Progenitor cell of endocrine pancreas (in vitro differentiated cells): ENCODE data around the gene RAPSN. TPM values are rescaled to one million over a fixed set of nuclear protein-coding genes. Genes with fewer than 3 reads are reported as not detected.

Experiments used
- DNase-seq: peaks from one replicate; pipeline ENCODE4 v3.0.0; 2021; ENCODE audit warnings: low spot score; ENCODE audit not compliant: unreplicated experiment
- H3K27ac Mint-ChIP-seq: 2 replicates; pipeline ENCODE4 v1.8.0; 2021; ENCODE audit warnings: mild to moderate bottlenecking, moderate library complexity, mixed read lengths
- H3K27me3 Mint-ChIP-seq: 2 replicates; pipeline ENCODE4 v1.8.0; 2021; ENCODE audit warnings: mixed read lengths
- H3K36me3 Mint-ChIP-seq: 2 replicates; pipeline ENCODE4 v1.8.0; 2022; ENCODE audit warnings: mixed read lengths; ENCODE audit not compliant: insufficient read depth
- H3K4me1 Mint-ChIP-seq: 2 replicates; pipeline ENCODE4 v1.8.0; 2021; ENCODE audit warnings: low read depth, mixed read lengths
- H3K4me3 Mint-ChIP-seq: 2 replicates; pipeline ENCODE4 v1.8.0; 2021; ENCODE audit warnings: low read depth, mild to moderate bottlenecking, moderate library complexity, mixed read lengths
- H3K9me3 Mint-ChIP-seq: 2 replicates; pipeline ENCODE4 v1.8.0; 2021; ENCODE audit warnings: low read depth, mixed read lengths
- total RNA-seq: library from RNA; stranded (reverse); gene quantifications from 2 replicates; pipeline ENCODE4 v1.2.1, GENCODE V29; 2021
- TF ChIP-seq, protein P1 (sequence below): fragments of 200-600 bp; sonication (generic); IDR thresholded peaks from one replicate; pipeline ENCODE4 v1.5.0; 2021; ENCODE audit warnings: antibody characterized with exemption, mild to moderate bottlenecking; ENCODE audit not compliant: unreplicated experiment

RAPSN gene
- total RNA-seq, 1 donor from 2014 or later = 0.81 TPM

DNA sequence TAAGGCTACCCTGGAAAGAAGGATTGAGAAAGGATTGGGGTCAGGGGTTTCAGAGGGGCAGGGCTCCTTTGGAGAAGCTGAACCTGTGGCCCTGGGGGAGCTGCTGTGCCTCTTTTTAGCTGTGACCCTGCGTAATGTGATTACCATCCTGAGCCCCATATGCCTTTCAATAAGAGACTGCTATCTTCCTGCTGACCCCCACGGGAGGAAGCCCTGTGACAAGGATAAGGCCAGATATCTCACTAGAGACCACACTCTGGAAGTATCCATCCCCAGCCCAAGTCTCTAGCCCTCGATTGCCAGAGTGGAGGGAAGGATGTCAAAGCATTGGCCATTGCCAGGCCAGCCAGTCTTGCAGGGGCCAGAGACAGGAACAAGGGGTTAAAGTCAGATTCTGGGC is 45.4 kb downstream of the RAPSN start:
- peaks cover 12% of the 10 kb centered on the region for H3K4me1 Mint-ChIP-seq
- H3K4me3 Mint-ChIP-seq = no peak overlapping the region
- H3K27ac Mint-ChIP-seq = no peak overlapping the region
- H3K9me3 Mint-ChIP-seq = no peaks in the 10 kb centered on the region
- no peak for DNase-seq
- no peaks in the 10 kb centered on the region for H3K27me3 Mint-ChIP-seq
- H3K36me3 Mint-ChIP-seq = no peaks in the 10 kb centered on the region
- TF ChIP-seq, protein P1, sequence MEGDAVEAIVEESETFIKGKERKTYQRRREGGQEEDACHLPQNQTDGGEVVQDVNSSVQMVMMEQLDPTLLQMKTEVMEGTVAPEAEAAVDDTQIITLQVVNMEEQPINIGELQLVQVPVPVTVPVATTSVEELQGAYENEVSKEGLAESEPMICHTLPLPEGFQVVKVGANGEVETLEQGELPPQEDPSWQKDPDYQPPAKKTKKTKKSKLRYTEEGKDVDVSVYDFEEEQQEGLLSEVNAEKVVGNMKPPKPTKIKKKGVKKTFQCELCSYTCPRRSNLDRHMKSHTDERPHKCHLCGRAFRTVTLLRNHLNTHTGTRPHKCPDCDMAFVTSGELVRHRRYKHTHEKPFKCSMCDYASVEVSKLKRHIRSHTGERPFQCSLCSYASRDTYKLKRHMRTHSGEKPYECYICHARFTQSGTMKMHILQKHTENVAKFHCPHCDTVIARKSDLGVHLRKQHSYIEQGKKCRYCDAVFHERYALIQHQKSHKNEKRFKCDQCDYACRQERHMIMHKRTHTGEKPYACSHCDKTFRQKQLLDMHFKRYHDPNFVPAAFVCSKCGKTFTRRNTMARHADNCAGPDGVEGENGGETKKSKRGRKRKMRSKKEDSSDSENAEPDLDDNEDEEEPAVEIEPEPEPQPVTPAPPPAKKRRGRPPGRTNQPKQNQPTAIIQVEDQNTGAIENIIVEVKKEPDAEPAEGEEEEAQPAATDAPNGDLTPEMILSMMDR = no peak

DNA sequence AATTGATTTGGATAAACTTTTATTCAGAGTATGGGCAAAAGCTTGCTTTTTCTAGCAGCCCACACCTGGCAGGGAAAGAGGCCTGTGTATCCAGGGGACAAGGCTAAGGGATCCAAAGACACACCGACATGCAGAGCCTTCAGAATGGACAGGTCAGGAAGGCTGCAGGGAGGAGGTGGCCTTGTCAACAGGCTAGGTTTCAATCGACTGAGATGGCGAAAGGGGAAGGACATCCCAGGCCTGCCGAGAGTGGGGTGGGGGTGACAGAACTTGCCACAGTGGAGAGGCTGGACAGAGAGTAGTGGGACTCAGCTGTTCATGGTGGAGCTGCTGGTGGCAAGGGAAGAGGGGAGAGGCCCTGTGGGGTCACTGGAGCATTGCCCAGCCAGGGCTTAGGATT is 45.8 kb downstream of the RAPSN start:
- Mint-ChIP-seq H3K9me3 (no peaks in the 10 kb centered on the region), H3K27ac (no peak overlapping the region), H3K36me3 (no peaks in the 10 kb centered on the region), H3K4me3 (no peak overlapping the region), H3K27me3 (no peaks in the 10 kb centered on the region), H3K4me1 (peaks cover 12% of the 10 kb centered on the region)
- DNase-seq = no peak
- TF ChIP-seq, protein P1 = no peak

- peak overlapping the region; percentile 57 for H3K27ac Mint-ChIP-seq
- H3K4me1 Mint-ChIP-seq = peaks cover 4% of the 10 kb centered on the region
- H3K4me3 Mint-ChIP-seq = peak overlapping the region; percentile 67
- no peaks in the 10 kb centered on the region for H3K27me3 Mint-ChIP-seq
- TF ChIP-seq, protein P1 = no peak
- DNase-seq = no peak
- H3K36me3 Mint-ChIP-seq = no peaks in the 10 kb centered on the region
- H3K9me3 Mint-ChIP-seq = no peaks in the 10 kb centered on the region
These were observed 48.1 kb downstream of the RAPSN start for GRCh38 chr11:47400768-47401279.

- H3K9me3 Mint-ChIP-seq = no peaks in the 10 kb centered on the region
- no peaks in the 10 kb centered on the region for H3K27me3 Mint-ChIP-seq
- H3K27ac Mint-ChIP-seq = peak overlapping the region; percentile 57
- H3K4me3 Mint-ChIP-seq = peak overlapping the region; percentile 68
- TF ChIP-seq, protein P1 = no peak
- peaks cover 4% of the 10 kb centered on the region for H3K4me1 Mint-ChIP-seq
- no peaks in the 10 kb centered on the region for H3K36me3 Mint-ChIP-seq
- DNase-seq = no peak
These were observed 48.8 kb downstream of the RAPSN start for GRCh38 chr11:47399860-47400767.

DNA sequence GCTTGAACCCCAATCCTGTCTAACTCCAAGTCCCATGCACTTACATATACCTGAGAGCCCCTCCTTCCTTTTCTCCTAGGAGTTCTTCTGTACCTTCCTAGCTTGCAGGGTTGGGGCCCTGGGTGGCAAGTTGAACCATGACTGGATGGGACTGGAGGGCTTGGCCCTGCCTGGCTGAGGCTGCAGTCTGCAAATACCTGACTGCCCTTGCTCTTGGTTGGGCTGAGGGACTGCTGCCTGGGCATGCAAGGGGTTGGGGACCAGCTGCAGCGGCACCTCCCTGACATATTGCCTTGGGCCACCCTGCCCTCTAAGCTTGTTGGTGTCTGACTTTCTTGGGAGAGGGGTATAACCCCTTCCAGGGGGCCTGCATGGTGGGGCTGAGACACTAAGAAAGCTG is 50.4 kb downstream of the RAPSN start:
- H3K36me3 Mint-ChIP-seq = no peaks in the 10 kb centered on the region
- H3K27ac Mint-ChIP-seq = no peak overlapping the region
- TF ChIP-seq, protein P1 = no peak
- no peaks in the 10 kb centered on the region for H3K9me3 Mint-ChIP-seq
- no peak for DNase-seq
- H3K4me3 Mint-ChIP-seq = peak overlapping the region; percentile 21
- H3K27me3 Mint-ChIP-seq = no peaks in the 10 kb centered on the region
- peaks cover 4% of the 10 kb centered on the region for H3K4me1 Mint-ChIP-seq
